Lower lobe of right lung (tissue), 2 donors: ENCODE data around the gene VCP. TPM values are rescaled to one million over a fixed set of nuclear protein-coding genes. Genes with fewer than 3 reads are reported as not detected.

Source experiments
- ATAC-seq, 2 donors: fragments of 200-7000 bp; cut with Tn5 transposase; one replicate each; pipeline ENCODE4 v1.9.1; 2020 to 2022; ENCODE audit warnings: mild to moderate bottlenecking in 2 of 2, moderate library complexity in 2 of 2
- DNase-seq: peaks from one replicate; pipeline ENCODE4 v3.0.0-alpha.2; 2020
- H3K27ac ChIP-seq: fragments of 200-600 bp; one replicate; pipeline ENCODE4 v1.8.0; 2022
- H3K27me3 ChIP-seq: fragments of 200-600 bp; one replicate; pipeline ENCODE4 v1.8.0; 2022; ENCODE audit warnings: low read depth
- H3K36me3 ChIP-seq: fragments of 200-600 bp; one replicate; pipeline ENCODE4 v1.8.0; 2022; ENCODE audit warnings: mild to moderate bottlenecking
- H3K4me1 ChIP-seq: fragments of 200-600 bp; one replicate; pipeline ENCODE4 v1.8.0; 2022
- H3K4me3 ChIP-seq: fragments of 200-600 bp; one replicate; pipeline ENCODE4 v1.8.0; 2022; ENCODE audit warnings: mild to moderate bottlenecking
- H3K9me3 ChIP-seq: fragments of 200-600 bp; one replicate; pipeline ENCODE4 v1.8.0; 2022
- CTCF ChIP-seq: fragments of 200-600 bp; IDR thresholded peaks from one replicate; pipeline ENCODE4 v1.8.0; 2022; ENCODE audit warnings: antibody characterized with exemption, mild to moderate bottlenecking
- intact Hi-C: fragments of 100-400 bp; cut with DNase I; formaldehyde crosslinking; loops from one replicate; pipeline ENCODE4 v1.11.0; 2022
- total RNA-seq: library from RNA; stranded (reverse); fragmentation: NEBNext Ultra II Directional; extraction: Animal tissue kit (Norgen Biotek cat#: 25700); gene quantifications from one replicate; pipeline ENCODE4 v1.2.1, GENCODE V29; 2021
- donor health status: DM: no; HTN: yes; CAD: no; lungs with severe emphysema.

VCP gene
- total RNA-seq, 1 donor from 2014 or later, result 175 TPM

- H3K27ac ChIP-seq, result peak overlapping the region; percentile 84
These were observed 30.0 kb upstream of the VCP start for GRCh38 chr9:35102465-35102768.

GRCh38 chr9:35097573-35097972 is 25.1 kb upstream of the VCP start:
- Histone ChIP-seq H3K4me3 (no peak overlapping the region), H3K36me3 (peaks cover 36% of the 10 kb centered on the region), H3K4me1 (peaks cover 25% of the 10 kb centered on the region), H3K27me3 (no peaks in the 10 kb centered on the region), H3K27ac (no peak overlapping the region), H3K9me3 (no peaks in the 10 kb centered on the region)
- no peak for DNase-seq
- ATAC-seq, result no peak
- TF ChIP-seq CTCF, result no peak
- intact Hi-C loops, result no loop called here

More at GRCh38 chr9:35102465-35102768, 30.0 kb upstream of the VCP start:
- H3K4me3 ChIP-seq, result peak overlapping the region; percentile 71
- no peaks in the 10 kb centered on the region for H3K9me3 ChIP-seq
- no peaks in the 10 kb centered on the region for H3K27me3 ChIP-seq
- intact Hi-C loops, result no loop called here
- H3K4me1 ChIP-seq, result peaks cover 18% of the 10 kb centered on the region
- no peak for TF ChIP-seq CTCF
- peak in 1 of 2 donors; percentile 50 for ATAC-seq
- peaks cover 55% of the 10 kb centered on the region for H3K36me3 ChIP-seq
- DNase-seq, result no peak

GRCh38 chr9:35096035-35096849 is 23.8 kb upstream of the VCP start, which contains the start of gene PIGO:
Gene PIGO (minus strand): TSS chr9:35096591. CDS start chr9:35095565, 1,026 bp downstream.
- intact Hi-C loops, result no loop called here
- Histone ChIP-seq H3K27ac (peak within 1 kb of the TSS; percentile 98), H3K4me1 (peaks cover 15% of the 10 kb centered on the region), H3K27me3 (no peaks in the 10 kb centered on the region), H3K36me3 (peaks cover 48% of the 10 kb centered on the region), H3K9me3 (no peaks in the 10 kb centered on the region), H3K4me3 (peak within 1 kb of the TSS; percentile 86)
- peak; percentile 95 for DNase-seq
- peak; percentile 82 for TF ChIP-seq CTCF
- ATAC-seq, result peak; percentile 96 to 98

GRCh38 chr9:35091536-35091935 is 19.1 kb upstream of the VCP start:
- ATAC-seq (no peak), DNase-seq (no peak)
- Histone ChIP-seq H3K4me1 (peaks cover 11% of the 10 kb centered on the region), H3K9me3 (no peaks in the 10 kb centered on the region), H3K27me3 (no peaks in the 10 kb centered on the region), H3K4me3 (no peak overlapping the region), H3K36me3 (peaks cover 69% of the 10 kb centered on the region), H3K27ac (no peak overlapping the region)
- TF ChIP-seq CTCF, result no peak
- intact Hi-C loops, result no loop called here

GRCh38 chr9:35089434-35089833 is 17.0 kb upstream of the VCP start:
- Histone ChIP-seq H3K27ac (no peak overlapping the region), H3K9me3 (no peaks in the 10 kb centered on the region), H3K4me3 (no peak overlapping the region), H3K27me3 (no peaks in the 10 kb centered on the region), H3K36me3 (peaks cover 69% of the 10 kb centered on the region), H3K4me1 (no peaks in the 10 kb centered on the region)
- DNase-seq (no peak), ATAC-seq (no peak)
- intact Hi-C loops, result no loop called here
- no peak for TF ChIP-seq CTCF
